Measurements from ENCODE around the gene CLIC3.

Gene CLIC3

DNA sequence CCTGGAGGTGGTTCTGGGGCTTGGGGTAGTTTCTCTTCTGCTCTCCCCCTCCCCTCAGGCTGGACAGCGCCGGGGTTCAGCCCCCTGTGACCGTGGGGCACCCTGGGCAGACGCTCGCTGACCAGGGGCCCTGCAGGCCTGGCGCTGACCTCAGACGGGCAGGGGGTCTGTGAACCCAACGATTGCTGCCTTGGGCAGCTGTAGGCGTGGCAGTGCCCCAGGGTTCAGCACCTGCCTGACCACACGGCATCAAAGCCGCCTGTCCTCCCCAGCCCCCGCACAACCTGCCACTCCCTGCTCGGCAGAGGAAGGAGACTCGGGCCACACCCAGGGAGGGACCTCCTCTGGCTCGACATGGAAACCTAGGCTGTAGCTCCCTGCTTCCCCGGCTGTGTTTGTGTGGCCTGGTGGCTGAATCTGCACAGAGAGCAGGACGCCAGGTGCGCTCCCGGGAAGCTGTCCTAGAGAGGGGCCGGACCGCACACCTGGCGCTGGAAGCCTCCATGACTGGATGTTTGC, 32.1 kb downstream of the CLIC3 start:
- DNase-seq (ENCODE audit: low spot score): no peak

DNA sequence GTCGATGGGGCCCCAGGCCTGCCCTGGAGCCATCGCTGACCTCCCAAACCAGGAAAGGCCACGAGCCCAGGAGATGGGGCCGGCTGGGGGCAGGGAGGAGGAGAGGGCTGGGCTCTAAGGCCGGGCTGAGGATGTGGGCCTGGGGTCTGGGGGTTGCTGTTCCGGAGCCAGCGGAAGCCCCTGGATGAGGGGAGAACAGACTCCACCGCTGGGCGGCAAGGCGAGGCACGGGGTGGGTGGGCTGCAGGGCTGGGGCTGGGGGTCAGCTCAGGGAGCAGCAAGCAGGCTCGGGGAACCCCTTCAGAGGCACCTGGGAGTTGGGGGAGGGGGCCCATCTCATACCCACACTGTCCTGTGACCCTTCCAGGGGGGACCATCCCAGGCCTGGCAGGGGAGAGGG, 32.6 kb downstream of the CLIC3 start:
- DNase-seq (ENCODE audit: low spot score): no peak

DNA sequence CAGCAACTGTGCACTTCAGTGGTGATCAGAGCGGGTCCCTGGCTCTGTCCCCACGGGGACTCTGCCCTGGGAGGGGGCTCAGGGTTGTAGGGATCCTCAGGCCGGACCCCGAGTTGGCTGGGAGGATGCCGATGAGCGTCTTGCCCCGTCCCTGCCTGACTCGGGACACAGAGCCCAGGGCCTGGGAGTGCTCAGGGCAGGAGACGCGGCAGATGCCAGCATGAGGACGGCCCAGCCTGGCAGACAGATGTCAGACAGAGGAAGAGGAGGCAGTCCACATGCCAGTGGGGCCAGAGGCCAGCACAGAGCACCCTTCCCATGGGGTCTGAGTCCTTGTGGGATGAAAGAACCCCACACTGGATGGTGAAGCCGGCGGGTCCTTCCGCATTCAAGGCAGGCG, 33.0 kb downstream of the CLIC3 start:
- no peak for DNase-seq (ENCODE audit: low spot score)

DNA sequence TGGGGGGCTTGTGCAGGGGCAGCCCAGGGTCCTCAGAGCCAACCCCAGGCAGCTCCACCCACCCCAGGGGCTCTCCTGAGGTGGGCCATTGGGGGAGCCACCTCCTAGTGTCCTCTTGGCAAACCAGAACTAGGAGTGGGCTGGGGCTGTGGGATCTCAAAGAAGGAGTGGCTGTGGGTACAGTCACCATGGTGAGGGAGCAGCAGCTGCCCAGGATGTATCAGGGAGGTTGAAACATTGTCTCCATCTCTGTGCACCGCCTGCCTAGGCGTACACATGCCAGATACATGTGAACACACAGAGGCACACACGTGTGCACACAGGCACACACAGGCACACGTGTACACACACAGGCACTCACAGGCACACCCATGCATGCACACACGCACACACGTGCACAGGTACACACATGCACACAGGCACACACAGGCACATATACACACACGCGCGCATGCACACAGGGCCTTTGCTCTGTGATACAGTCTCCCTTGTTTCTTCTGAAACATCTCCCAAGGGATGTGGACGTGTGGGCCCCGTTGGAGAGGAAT, 33.6 kb downstream of the CLIC3 start:
- DNase-seq (ENCODE audit: low spot score): no peak

DNA sequence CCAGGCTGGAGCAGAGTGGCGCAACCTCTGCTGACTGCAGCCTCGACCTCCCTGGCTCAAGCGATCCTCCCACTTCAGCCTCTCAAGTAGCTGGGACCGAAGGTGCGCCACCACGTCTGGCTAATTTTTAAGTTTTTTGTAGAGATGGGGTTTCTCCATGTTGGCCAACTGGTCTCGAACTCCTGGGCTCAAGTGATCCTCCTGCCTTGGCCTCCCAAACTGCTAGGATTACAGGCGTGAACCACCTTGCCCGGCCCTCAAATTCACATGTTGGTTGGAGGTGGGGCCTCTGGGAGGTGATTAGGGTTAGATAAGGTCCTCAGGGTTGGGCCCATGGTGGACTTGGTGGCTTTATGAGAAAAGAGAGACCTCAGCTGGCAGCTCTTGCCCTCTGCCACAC, 34.2 kb downstream of the CLIC3 start:
- no peak for DNase-seq (ENCODE audit: low spot score)

DNA sequence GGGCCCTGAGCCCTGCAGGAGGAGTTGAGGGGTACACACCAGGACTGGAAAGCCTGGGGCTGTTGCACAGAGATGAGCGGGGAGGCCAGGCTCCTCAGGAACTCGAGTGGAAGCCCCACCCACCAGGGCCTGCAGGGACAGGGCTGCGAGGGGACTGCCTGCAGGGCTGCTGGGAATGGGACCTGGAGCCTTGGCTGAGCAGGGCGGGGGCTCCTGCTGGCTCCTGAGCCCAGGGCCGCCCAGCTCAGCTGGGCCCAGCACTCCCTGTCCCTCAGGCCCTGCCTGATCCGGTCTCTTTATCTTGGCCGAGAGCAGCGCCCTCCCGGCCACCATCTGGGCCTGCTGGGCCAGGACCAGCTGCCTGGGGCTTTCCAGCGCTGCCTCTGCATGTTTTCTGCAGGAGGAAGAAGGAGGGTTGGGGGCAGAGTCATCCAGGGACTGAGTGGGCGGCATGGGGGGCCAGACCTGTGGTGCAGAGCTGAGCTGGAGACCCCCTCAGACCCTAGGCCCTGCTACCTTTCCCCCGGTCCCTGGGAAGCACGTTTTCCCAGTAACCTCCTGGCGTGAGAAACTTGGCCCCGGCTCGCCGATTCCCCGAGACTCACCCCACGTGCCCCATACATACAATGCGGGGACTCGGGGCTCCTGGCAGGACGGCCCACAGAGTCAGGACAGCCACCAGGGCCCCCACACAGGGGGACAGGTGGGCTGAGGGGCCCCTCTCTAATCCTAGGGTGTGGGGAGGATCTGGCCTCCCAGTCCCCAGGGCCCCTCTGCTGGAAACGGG, 34.9 kb downstream of the CLIC3 start:
- no peak for DNase-seq (ENCODE audit: low spot score)

DNA sequence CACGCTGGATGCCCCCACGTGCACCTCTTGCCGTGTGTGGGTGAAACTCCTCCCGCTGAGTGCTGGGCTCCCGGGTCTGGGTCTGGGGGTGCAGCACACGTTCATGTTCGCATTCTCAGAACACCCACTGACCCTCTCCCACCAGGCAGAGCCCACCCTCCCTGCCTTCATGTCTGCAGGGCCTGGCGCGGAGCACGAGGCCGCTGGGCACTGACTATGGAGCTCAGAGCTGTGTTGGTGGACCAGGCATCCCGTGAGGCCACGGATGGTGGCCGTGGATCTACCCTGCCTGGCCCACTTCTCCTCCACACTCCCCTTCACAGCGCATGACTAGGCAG, 35.5 kb downstream of the CLIC3 start:
- no peak for DNase-seq (ENCODE audit: low spot score)

DNA sequence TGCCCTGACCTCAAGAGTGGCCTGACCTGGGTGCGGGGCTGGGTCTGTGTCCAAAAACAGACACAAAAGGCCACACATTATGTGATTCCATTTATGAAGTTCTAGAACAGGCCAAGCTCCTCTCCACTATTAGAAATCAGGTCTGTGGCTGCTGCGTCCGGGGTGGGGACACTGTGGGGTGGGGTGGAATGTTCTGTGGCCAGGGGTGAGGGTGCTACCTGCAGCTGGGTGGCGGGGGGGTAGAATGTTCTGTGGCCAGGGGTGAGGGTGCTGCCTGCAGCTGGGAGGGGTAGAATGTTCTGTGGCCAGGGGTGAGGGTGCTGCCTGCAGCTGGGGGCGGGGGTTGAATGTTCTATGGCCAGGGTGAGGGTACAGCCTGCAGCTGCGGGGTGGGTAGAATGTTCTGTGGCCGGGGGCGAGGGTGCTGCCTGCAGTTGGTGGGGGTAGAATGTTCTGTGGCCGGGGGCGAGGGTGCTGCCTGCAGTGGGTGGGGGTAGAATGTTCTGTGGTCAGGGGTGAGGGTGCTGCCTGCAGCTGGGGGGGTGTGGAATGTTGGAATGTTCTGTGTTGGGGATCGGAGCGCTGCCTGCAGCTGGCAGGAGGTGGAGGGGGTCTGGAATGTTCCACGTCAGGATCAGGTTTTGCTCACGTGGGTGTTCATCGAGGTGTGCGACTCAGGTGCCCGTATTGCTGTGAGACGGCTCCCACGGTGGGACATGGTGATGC, 36.0 kb downstream of the CLIC3 start:
- DNase-seq (ENCODE audit: low spot score): no peak

DNA sequence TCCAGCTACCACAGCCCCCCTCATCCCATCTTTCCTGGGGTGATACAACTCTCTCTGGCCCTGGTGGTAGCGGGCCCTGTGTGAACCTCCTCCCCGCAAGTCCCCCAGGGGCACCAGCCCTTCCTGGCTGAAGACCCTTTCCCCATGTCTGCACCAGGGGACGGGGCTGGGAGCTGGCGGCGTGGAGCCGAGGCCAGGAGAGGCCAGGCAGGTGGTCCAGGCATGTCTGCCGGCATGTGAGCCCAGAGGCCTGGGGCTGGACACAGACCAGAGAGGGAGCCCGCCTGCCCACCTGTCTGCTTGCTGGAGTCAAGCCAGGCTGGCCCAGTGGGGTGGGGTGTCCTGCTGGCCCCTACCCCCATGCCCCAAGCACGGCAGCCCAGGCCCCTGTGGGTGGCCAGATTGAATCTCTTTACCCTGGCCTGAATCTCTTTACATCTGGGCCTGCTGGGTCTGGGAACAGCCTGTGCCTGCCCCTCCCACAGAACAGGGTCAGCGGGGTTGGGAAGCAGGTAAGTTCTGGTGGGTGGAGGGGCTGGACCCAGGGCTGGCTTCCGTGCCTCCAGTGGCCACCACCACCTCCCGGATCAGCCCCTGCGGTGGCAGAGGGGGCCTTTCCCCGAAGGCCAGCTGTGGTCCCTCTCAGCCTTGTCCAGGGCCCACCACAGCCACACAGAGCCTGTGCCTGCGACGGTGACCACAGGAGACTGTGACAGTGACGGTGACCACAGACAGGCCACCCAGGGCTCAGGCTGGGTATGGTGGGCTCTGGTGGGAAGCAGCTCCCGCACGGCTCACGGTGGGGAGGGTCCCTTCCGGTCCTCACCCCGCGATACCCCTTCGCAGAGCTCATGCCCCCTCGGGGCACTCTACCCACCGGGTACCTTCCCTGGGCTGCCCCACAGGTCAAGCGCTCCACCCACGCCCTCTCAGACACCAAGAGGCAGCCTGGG, 37.2 kb downstream of the CLIC3 start:
- DNase-seq (ENCODE audit: low spot score): no peak

DNA sequence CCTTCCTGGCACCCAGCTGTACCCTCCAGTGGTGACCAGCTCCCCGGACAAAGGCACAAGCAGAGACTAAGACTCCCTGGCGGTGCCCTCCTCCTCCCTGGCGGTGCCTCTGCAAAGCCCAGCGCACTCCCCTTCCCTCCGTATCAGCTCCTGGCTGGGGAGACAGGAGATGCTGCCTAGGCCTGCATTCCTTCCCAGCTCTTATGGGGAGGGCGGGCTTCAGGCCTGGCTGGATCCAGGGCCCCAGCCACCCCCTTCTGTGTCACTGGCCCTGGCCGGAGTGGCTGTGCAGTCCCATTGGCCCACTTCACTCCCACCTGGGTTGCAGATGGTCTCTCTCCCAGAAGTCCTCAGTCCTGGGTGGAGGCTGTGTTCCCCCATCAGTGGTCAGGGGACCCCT, 37.9 kb downstream of the CLIC3 start:
- DNase-seq (ENCODE audit: low spot score): no peak

DNA sequence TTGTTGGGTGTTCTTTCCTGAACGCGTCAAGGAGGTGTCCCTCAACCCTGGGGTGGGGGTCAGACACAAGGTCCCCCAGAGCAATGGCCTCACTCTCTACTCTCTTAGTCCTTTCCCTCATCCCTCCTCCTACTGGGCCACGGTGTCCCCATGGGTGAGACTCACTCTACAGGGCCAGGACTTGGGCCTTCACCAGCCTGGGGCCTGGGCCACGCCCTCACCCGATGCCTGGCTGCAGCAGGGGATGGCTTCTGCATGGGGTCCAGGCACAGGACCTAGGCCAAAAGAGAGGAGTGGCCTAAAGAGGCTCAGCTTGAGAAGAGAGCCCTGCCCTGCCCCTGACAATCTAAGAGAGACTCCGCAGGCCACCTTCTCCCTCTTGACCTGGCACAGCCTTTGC, 38.5 kb downstream of the CLIC3 start:
- DNase-seq (ENCODE audit: low spot score): no peak

DNA sequence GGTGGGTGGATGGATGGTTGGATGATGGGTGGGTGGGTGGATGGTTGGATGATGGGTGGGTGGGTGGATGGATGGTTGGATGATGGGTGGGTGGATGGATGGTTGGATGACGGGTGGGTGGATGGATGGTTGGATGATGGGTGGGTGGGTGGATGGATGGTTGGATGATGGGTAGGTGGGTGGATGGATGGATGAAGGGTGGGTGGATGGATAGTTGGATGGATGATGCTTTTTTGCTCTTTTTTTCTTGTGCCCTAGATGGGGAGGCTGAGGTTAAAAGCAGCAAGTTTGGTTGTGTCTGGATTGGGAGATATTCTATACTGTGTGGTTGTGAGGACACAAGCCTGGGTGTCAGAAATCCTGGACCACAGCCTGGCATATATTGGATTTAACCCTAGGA, 38.9 kb downstream of the CLIC3 start:
- no peak for DNase-seq (ENCODE audit: low spot score)

DNA sequence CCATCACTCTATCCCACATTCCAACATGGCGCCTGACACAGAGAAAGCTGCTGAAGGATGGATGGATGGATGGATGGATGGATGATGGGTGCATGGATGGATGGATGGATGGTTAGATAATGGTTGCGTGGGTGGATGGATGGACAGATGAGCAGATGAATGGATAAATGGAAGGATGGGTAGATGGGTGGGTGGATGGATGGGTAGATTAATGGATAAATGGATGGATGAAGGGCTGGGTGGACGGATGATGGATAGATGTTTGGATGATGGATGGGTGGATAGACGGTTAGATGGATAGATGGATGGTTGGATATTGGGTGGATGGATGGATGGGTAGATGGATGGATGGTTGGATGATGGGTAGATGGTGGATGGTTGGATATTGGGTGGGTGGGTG, 39.8 kb downstream of the CLIC3 start:
- DNase-seq (ENCODE audit: low spot score): no peak

DNA sequence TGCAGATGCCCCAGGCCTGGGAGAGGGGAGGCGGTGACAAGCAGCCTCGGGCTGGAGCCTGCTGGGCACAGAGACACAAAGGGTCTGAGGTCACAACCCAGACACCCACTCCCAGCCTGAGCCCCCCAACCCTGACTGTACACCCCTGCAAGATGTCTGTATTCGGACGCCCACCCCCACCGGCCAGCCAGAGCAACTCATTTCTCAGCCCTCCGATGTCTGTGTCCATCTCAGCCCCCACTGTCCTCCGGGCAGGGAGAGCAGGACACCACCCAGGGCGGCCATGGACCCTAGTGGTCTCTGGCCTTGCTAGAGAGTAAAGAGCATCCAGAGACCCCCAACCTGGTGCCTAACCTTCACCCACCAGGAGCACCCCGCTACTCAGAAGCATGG, 40.4 kb downstream of the CLIC3 start:
- no peak for DNase-seq (ENCODE audit: low spot score)

DNA sequence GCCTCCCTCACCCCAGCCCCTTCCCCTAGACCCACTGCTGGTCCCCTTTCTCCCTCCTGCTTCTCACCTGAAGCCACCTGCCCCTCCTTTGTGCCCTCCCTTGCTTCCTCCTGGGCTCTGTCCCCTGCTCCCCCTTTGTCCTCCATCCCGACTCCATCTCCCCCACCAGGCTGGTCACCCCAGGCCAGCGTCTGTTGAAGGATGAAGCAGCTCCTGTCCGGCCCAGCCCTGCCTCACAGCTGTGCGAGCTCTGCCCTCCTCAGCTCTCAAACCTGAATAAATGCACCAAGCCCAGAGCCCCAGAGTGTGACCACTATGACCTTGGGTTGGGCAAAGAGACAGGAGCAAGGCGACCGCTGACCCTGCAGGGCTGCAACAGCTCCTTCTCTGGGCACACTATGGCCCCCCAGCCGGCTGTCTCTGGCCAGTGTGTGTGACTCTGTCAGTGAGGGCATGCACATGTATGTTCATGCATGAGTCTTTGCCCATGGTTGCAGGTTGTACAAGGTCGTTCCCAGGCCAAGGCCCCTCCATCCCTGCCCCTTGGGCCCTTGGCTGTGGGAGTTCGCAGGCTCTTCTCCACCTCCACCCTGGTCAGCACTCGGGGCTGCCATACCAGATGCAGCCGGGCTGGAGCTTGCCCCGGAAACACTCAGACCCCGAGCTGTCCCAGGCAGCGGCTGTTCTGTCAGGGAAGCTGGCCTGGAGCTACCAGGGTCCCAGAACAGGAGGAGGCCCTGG, 41.0 kb downstream of the CLIC3 start:
- no peak for DNase-seq (ENCODE audit: low spot score)

DNA sequence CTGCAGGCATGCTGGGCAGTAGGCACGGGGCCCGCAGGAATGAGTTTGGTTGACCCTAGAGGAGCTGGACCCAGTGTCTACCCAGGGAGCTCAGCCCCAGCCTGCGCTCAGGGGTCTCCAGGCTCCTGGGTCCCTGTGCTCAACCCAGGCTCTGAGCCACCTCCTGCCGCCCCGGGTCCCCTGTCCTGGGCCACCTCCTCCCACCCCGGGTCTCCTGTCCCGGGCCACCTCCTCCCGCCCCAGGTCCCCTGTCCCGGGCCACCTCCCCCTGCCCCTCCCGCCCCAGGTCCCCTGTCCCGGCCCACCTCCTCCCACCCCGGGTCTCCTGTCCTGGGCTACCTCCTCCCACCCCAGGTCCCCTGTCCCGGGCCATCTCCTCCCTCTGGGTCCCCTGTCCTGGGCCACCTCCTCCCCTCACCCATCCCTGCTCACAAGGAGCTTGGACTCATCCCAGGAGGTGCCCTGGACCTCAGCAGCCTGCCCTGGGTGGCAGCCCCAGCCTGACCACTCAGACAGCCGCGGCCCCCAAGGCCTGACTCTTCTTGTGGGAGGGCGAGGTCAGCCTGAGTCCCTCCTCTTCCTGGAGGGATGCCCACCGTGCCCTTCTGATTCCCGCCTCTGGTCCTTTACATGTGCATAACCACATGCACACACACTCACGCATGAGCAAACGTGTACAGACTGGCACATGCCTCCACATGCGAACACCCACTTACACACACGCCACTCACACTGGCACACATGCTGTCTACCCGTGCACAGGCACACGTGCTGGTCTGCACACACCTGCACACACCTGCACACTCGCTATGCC, 41.9 kb downstream of the CLIC3 start:
- no peak for DNase-seq (ENCODE audit: low spot score)

DNA sequence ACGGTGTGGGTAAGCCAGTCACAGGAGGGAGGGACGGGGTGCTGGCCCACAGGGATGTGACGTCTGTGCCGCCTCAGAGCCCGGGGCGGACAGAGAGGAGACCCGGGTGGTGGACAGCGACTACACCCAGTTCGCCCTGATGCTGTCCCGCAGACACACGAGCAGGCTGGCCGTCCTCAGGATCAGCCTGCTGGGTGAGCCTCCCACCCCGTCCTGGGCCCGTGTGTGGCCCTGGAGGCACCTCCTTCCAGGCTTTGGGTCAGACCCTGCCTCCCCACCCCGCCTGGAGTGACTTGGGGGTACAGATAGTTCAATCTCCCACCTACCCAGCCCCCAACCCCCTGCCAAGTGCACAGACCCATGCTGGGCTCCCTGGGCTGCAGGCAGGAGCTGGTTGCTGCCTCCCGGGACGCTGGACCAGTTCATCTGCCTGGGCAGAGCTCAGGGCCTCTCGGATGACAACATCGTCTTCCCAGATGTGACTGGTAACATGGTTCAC, 42.5 kb downstream of the CLIC3 start:
- no peak for DNase-seq (ENCODE audit: low spot score)

DNA sequence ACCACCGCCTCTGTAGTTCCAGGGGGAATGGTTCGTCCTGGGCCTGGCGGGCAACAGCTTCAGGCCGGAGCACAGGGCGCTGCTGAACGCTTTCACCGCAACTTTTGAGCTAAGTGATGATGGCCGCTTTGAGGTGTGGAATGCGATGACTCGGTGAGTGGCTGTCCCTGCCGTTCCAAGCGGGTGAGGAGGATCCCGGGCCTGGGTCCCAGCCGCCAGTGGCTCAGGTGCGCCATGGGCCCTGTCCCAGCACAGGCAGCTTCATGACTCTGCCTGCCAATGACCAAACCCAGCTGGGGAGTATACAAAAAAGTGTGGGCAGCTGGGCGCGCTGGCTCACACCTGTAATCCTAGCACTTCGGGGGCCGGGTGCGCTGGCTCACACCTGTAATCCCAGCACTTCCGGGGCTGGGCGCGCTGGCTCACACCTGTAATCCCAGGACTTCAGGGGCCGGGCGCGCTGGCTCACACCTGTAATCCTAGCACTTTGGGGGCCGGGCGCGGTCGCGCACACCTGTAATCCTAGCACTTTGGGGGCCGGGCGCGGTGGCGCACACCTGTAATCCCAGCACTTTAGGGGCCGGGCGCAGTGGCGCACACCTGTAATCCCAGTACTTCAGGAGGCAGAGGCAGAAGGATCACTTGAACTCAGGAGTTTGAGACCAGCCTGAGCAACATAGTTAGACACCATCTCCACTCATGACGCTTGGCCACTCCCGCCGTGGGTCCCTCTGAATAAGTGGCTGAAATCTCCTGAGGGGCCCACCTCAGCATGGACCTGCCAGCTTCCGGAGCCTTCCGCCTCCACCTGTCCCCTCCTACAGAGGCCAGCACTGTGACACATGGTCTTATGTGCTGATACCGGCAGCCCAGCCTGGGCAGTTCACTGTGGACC, 43.2 kb downstream of the CLIC3 start:
- DNase-seq (ENCODE audit: low spot score): no peak

DNA sequence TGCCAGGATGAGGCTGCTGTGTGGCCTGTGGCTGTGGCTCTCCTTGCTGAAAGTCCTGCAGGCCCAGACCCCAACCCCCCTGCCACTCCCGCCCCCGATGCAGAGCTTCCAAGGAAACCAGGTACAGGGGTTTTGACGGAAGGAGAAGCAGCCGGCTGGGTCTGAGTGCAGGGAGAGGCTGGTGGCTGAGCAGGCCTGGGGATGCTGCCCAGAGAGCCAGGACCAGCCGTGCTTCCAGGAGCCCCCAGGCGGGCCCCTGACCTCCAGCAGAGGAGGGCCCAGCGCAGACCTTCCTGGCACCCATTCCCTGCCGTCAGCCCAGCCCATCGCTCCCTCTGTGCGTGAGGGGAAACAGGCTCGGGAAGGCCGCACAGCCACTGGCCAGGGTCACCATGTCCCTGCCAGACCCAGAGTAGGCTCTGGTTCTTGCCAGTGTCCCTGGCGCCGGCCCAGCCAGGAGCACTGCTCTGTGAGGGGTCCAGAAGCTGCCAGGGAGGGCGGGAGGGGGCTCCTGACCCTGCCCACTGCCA, 44.0 kb downstream of the CLIC3 start:
- no peak for DNase-seq (ENCODE audit: low spot score)

Data from AG08396 (cell line).